Neural cell (in vitro differentiated cells): ENCODE measurements around the gene FGF1. TPM values are rescaled to one million over a fixed set of nuclear protein-coding genes. Genes with fewer than 3 reads are reported as not detected.
A peak's percentile ranks its signal among the peaks of the same experiment; 100 is the strongest.

ENCODE experiments used
- H2AFZ ChIP-seq: fragments of 200-600, 300-800 bp; sonication (generic), shearing (Covaris generic); 2 replicates; pipeline ENCODE4 v1.6.0; 2014; ENCODE audit warnings: low read depth, mild to moderate bottlenecking, antibody characterized with exemption, low read length, moderate library complexity
- H3F3A ChIP-seq: fragments of 200-600 bp; shearing (Covaris generic); 2 replicates; pipeline ENCODE4 v1.6.1; 2016; ENCODE audit warnings: mild to moderate bottlenecking, moderate library complexity, mixed read lengths, antibody characterized with exemption, low read length; ENCODE audit not compliant: insufficient read depth, poor library complexity, severe bottlenecking
- H3K27ac ChIP-seq: fragments of 200-600, 300-800 bp; sonication (generic), shearing (Covaris generic); 2 replicates; pipeline ENCODE4 v1.5.1; 2014; ENCODE audit warnings: mild to moderate bottlenecking, low read length, moderate library complexity
- H3K27me3 ChIP-seq: fragments of 300-800, 200-600 bp; sonication (generic), shearing (Covaris generic); 2 replicates; pipeline ENCODE4 v1.6.0; 2014; ENCODE audit warnings: mild to moderate bottlenecking, low read depth, low read length, moderate library complexity; ENCODE audit not compliant: insufficient read depth
- H3K36me3 ChIP-seq: fragments of 300-800, 200-600 bp; sonication (generic), shearing (Covaris generic); 2 replicates; pipeline ENCODE4 v1.5.1; 2014; ENCODE audit warnings: mild to moderate bottlenecking, antibody characterized with exemption, low read length, moderate library complexity; ENCODE audit not compliant: insufficient read depth
- H3K4me2 ChIP-seq: fragments of 300-800, 200-600 bp; sonication (generic), shearing (Covaris generic); 2 replicates; pipeline ENCODE4 v1.6.0; 2014; ENCODE audit warnings: mild to moderate bottlenecking, low read length
- H3K4me3 ChIP-seq: fragments of 300-800, 200-600 bp; sonication (generic), shearing (Covaris generic); 2 replicates; pipeline ENCODE4 v1.5.1; 2014; ENCODE audit warnings: mild to moderate bottlenecking, low read length, moderate library complexity
- H3K79me2 ChIP-seq: fragments of 200-600 bp; shearing (Covaris generic); replicated peaks from 2 replicates; pipeline ENCODE4 v1.6.0; 2014; ENCODE audit warnings: mild to moderate bottlenecking, low read length, moderate library complexity; ENCODE audit not compliant: insufficient read depth
- H3K9ac ChIP-seq: fragments of 300-800, 200-600 bp; sonication (generic), shearing (Covaris generic); 2 replicates; pipeline ENCODE4 v1.6.1; 2016; ENCODE audit warnings: mild to moderate bottlenecking, low read length, mixed read lengths
- H3K9me2 ChIP-seq: fragments of 200-600 bp; shearing (Covaris generic); 2 replicates; pipeline ENCODE4 v1.6.1; 2016; ENCODE audit warnings: mild to moderate bottlenecking, low read length, mixed read lengths; ENCODE audit not compliant: insufficient read depth
- H3K9me3 ChIP-seq: fragments of 200-600, 300-800 bp; sonication (generic), shearing (Covaris generic); 2 replicates; pipeline ENCODE4 v1.6.1; 2016; ENCODE audit warnings: mild to moderate bottlenecking, mixed run types, low read length, moderate library complexity, mixed read lengths
- H4K20me1 ChIP-seq: fragments of 200-600 bp; shearing (Covaris generic); 2 replicates; pipeline ENCODE4 v1.6.1; 2016; ENCODE audit warnings: mild to moderate bottlenecking, mixed run types; ENCODE audit not compliant: insufficient read depth
- CTCF ChIP-seq: fragments of 450-650 bp; IDR thresholded peaks from 2 replicates; pipeline ENCODE4 v1.5.1; 2014; ENCODE audit warnings: antibody characterized with exemption, mild to moderate bottlenecking, moderate library complexity; ENCODE audit not compliant: poor library complexity, severe bottlenecking
- EP300 ChIP-seq: fragments of 450-650 bp; conservative IDR thresholded peaks from 2 replicates; pipeline ENCODE4 v1.6.1; 2014; ENCODE audit warnings: antibody characterized with exemption, mild to moderate bottlenecking, moderate library complexity; ENCODE audit not compliant: poor library complexity, severe bottlenecking
- EZH2 ChIP-seq: fragments of 200-600, 300-800 bp; shearing (Covaris generic), sonication (generic); IDR thresholded peaks from 2 replicates; pipeline ENCODE4 v1.6.1; 2014; ENCODE audit warnings: antibody characterized with exemption, low read length, borderline replicate concordance, mild to moderate bottlenecking; ENCODE audit not compliant: insufficient read depth, poor library complexity, severe bottlenecking
- MXI1 ChIP-seq: fragments of 450-650 bp; conservative IDR thresholded peaks from 2 replicates; pipeline ENCODE4 v1.6.1; 2014; ENCODE audit warnings: antibody characterized with exemption, mild to moderate bottlenecking; ENCODE audit not compliant: poor library complexity, severe bottlenecking
- POLR2AphosphoS5 ChIP-seq: IDR thresholded peaks from 2 replicates; pipeline ENCODE4 v1.6.1; 2012
- RAD21 ChIP-seq: fragments of 450-650 bp; conservative IDR thresholded peaks from 2 replicates; pipeline ENCODE4 v1.6.1; 2014; ENCODE audit warnings: antibody characterized with exemption, mild to moderate bottlenecking, moderate library complexity
- REST ChIP-seq: IDR thresholded peaks from 2 replicates; pipeline ENCODE4 v1.6.1; 2012; ENCODE audit warnings: borderline replicate concordance
- SMC3 ChIP-seq: fragments of 450-650 bp; conservative IDR thresholded peaks from 2 replicates; pipeline ENCODE4 v1.6.1; 2014; ENCODE audit warnings: antibody characterized with exemption, mild to moderate bottlenecking, moderate library complexity; ENCODE audit not compliant: poor library complexity
- TAF1 ChIP-seq: IDR thresholded peaks from 2 replicates; pipeline ENCODE4 v1.6.1; 2012; ENCODE audit warnings: low read depth
- polyA plus RNA-seq: library from polyadenylated mRNA; depleted of rRNA; stranded (reverse); fragments of >200 nt; gene quantifications from 2 replicates; pipeline ENCODE4 v1.2.3, GENCODE V29; 2014

FGF1 gene
- polyA plus RNA-seq, 1 donor from 2014 or later = not detected

DNA sequence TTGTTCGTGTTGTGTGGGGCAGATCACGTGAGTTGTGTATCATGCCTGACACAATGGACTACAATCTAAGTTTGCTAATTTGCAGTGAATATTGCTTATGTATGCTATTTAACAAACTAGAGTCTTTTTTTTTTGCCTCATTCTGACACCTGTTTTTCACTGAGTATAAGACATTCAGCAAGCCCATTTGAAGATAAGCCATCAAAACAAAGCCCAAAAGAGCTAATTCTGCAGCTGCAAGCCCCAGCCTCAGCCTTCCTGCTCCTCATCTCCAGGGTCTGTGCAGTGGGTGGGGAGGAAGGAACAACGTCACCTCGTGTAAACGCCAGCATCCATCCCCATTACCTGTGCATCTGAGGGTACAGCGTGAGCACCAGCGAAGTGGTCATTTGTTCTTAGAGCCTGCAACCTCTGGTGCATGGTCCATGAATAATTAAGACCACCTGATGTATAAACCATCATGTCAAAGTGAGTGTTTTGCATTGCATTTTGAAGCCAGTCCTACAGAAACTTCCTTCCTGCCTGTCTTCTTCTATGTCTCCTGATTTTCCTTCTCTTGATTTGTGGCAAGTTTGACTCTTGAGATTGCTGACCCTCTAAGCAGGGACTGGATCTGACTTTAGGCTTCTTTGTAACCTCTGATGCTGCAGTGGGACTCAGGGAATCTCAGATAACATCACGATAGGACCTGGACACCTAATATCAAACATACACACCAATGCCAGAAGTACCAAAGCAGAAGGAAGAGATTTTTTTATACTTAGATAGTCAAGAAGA lies 73.2 kb downstream of the FGF1 start:
- Histone ChIP-seq H3K79me2 (no peaks in the 10 kb centered on the region), H3F3A (no peaks in the 10 kb centered on the region), H3K9ac (no peak overlapping the region), H3K36me3 (no peaks in the 10 kb centered on the region), H3K9me3 (no peaks in the 10 kb centered on the region), H3K4me2 (no peak overlapping the region), H3K27ac (no peak overlapping the region), H4K20me1 (no peaks in the 10 kb centered on the region), H3K9me2 (no peaks in the 10 kb centered on the region), H3K27me3 (no peaks in the 10 kb centered on the region), H2AFZ (no peak overlapping the region), H3K4me3 (no peak overlapping the region)
- TF ChIP-seq CTCF (no peak), EZH2 (no peak), EP300 (no peak), MXI1 (no peak), SMC3 (no peak), RAD21 (no peak), TAF1 (no peak), REST (no peak), POLR2AphosphoS5 (no peak)

- H4K20me1 ChIP-seq = no peaks in the 10 kb centered on the region
- no peaks in the 10 kb centered on the region for H3K79me2 ChIP-seq
- H3K9me3 ChIP-seq = no peaks in the 10 kb centered on the region
- no peaks in the 10 kb centered on the region for H3K27me3 ChIP-seq
- H3K9ac ChIP-seq = no peak overlapping the region
- TF ChIP-seq MXI1 (no peak), REST (no peak), TAF1 (no peak), RAD21 (peak; percentile 74), EZH2 (no peak), SMC3 (peak; percentile 78), EP300 (no peak), POLR2AphosphoS5 (no peak), CTCF (peak; percentile 76)
- H3K36me3 ChIP-seq = no peaks in the 10 kb centered on the region
- no peaks in the 10 kb centered on the region for H3F3A ChIP-seq
- no peaks in the 10 kb centered on the region for H3K9me2 ChIP-seq
- H3K4me2 ChIP-seq = no peak overlapping the region
- H2AFZ ChIP-seq = no peak overlapping the region
- H3K27ac ChIP-seq = no peak overlapping the region
- H3K4me3 ChIP-seq = no peak overlapping the region
These were observed 74.7 kb downstream of the FGF1 start for GRCh38 chr5:142611154-142611553.
